Tibial nerve (tissue), 4 donors: ENCODE data around the gene ASPSCR1. TPM values are rescaled to one million over a fixed set of nuclear protein-coding genes. Genes with fewer than 3 reads are reported as not detected.

ENCODE experiments used
- DNase-seq, 2 donors: peaks; one replicate each; pipeline ENCODE4 v3.0.0-alpha.2; 2019; ENCODE audit warnings: low spot score in 2 of 2
- H3K27ac ChIP-seq, 4 donors: fragments of 200-600 bp; sonication (generic) in 3 of 4; one replicate each; pipeline ENCODE4 v1.5.1; 2017 to 2019; ENCODE audit warnings: mild to moderate bottlenecking in 1 of 4
- H3K27me3 ChIP-seq, 2 donors: fragments of 200-600 bp; sonication (generic) in 1 of 2; one replicate each; pipeline versions ENCODE4 v1.5.1 to v1.6.0; 2017 to 2019
- H3K36me3 ChIP-seq, 3 donors: fragments of 200-600 bp; sonication (generic); one replicate each; pipeline ENCODE4 v1.5.1; 2018 to 2019
- H3K4me1 ChIP-seq, 4 donors: fragments of 200-600 bp; sonication (generic) in 3 of 4; one replicate each; pipeline ENCODE4 v1.5.1; 2017 to 2019
- H3K4me3 ChIP-seq, 4 donors: fragments of 200-600 bp; sonication (generic) in 3 of 4; one replicate each; pipeline ENCODE4 v1.5.1; 2017 to 2019; ENCODE audit warnings: mild to moderate bottlenecking in 1 of 4, moderate library complexity in 1 of 4
- H3K9me3 ChIP-seq, 4 donors: fragments of 200-600 bp; sonication (generic) in 3 of 4; one replicate each; pipeline ENCODE4 v1.5.1; 2017 to 2019
- CTCF ChIP-seq, 5 experiments: fragments of 200-600 bp in 3 of 5; fragments of 450-650 bp in 2 of 5; sonication (generic) in 3 of 5; IDR thresholded peaks; one replicate each; pipeline ENCODE4 v1.5.1; 2016 to 2019; ENCODE audit warnings: antibody characterized with exemption in 5 of 5, mild to moderate bottlenecking in 3 of 5, moderate library complexity in 2 of 5
- EP300 ChIP-seq, 2 donors: sonication (generic); formaldehyde crosslinking; IDR thresholded peaks; one replicate each; pipeline ENCODE4 v1.6.1; 2017; ENCODE audit warnings: antibody characterized with exemption in 2 of 2, mild to moderate bottlenecking in 1 of 2
- POLR2A ChIP-seq, 2 donors: fragments of 450-650 bp; IDR thresholded peaks; one replicate each; pipeline ENCODE4 v1.6.1; 2017; ENCODE audit warnings: antibody characterized with exemption in 2 of 2, mild to moderate bottlenecking in 2 of 2, moderate library complexity in 2 of 2
- WGBS, 2 donors: methylation state at CpG; one replicate each; pipeline ENCODE4 v1.1.5; 2018; 5-methylcytosine and 5-hydroxymethylcytosine counted together
- total RNA-seq, 4 donors: library from RNA; depleted of rRNA; stranded (reverse); fragments of >200 nt; gene quantifications; one replicate each; pipeline ENCODE4 v1.1.0, GENCODE V29; 2016

ASPSCR1 gene
- total RNA-seq, 4 donors from 2014 or later: 32.9 to 82.8 (median 55.6) TPM

GRCh38 chr17:81944858-81945257 is 32.6 kb upstream of the ASPSCR1 start:
- Histone ChIP-seq H3K27me3 (peaks cover 0 to 49% of the 10 kb centered on the region in 2 donors), H3K4me3 (no peak overlapping the region), H3K4me1 (peaks cover 0 to 12% (median 0%) of the 10 kb centered on the region in 4 donors), H3K27ac (no peak overlapping the region), H3K36me3 (no peaks in the 10 kb centered on the region), H3K9me3 (no peaks in the 10 kb centered on the region)
- no peak for TF ChIP-seq CTCF (IDR thresholded peaks at IDR 0.05)
- TF ChIP-seq EP300 (IDR thresholded peaks at IDR 0.05): no peak
- no peak for TF ChIP-seq POLR2A (IDR thresholded peaks at IDR 0.05)
- WGBS, 2 donors: 91 to 92% methylated on average over 9 of the region's 9 CpGs
- no peak for DNase-seq

- TF ChIP-seq CTCF (IDR thresholded peaks at IDR 0.05): no peak
- TF ChIP-seq POLR2A (IDR thresholded peaks at IDR 0.05): no peak
- no peak for TF ChIP-seq EP300 (IDR thresholded peaks at IDR 0.05)
- no peak for DNase-seq
- Histone ChIP-seq H3K27ac (no peak within 1 kb of the TSS), H3K4me1 (no peaks in the 10 kb centered on the region), H3K4me3 (no peak within 1 kb of the TSS), H3K36me3 (no peaks in the 10 kb centered on the region), H3K27me3 (peaks cover 0 to 37% of the 10 kb centered on the region in 2 donors), H3K9me3 (no peaks in the 10 kb centered on the region)
- WGBS, 2 donors: 84 to 86% methylated on average over 13 of the region's 13 CpGs
These were observed 30.2 kb upstream of the ASPSCR1 start, which contains the start of gene MYADML2 for GRCh38 chr17:81947189-81947588. Gene MYADML2, minus strand, starts transcription at chr17:81947233. Its CDS starts 5,492 bp downstream, at chr17:81941741.

- no peaks in the 10 kb centered on the region for H3K4me1 ChIP-seq
- H3K9me3 ChIP-seq: no peaks in the 10 kb centered on the region
- peaks cover 0 to 35% of the 10 kb centered on the region in 2 donors for H3K27me3 ChIP-seq
- no peak overlapping the region for H3K27ac ChIP-seq
- no peaks in the 10 kb centered on the region for H3K36me3 ChIP-seq
- TF ChIP-seq POLR2A (IDR thresholded peaks at IDR 0.05) (no peak), EP300 (IDR thresholded peaks at IDR 0.05) (no peak)
- 79 to 84% methylated on average over 16 to 17 of the region's 17 CpGs for whole genome bisulfite sequencing, 2 donors
- no peak for DNase-seq
- H3K4me3 ChIP-seq: no peak overlapping the region
These were observed 28.6 kb upstream of the ASPSCR1 start for GRCh38 chr17:81948635-81949378.

- 84 to 88% methylated on average over 15 of the region's 15 CpGs for WGBS, 2 donors
- H3K36me3 ChIP-seq: no peaks in the 10 kb centered on the region
- H3K4me1 ChIP-seq: no peaks in the 10 kb centered on the region
- no peak for DNase-seq
- peaks cover 0 to 39% of the 10 kb centered on the region in 2 donors for H3K27me3 ChIP-seq
- no peak overlapping the region for H3K27ac ChIP-seq
- H3K9me3 ChIP-seq: no peaks in the 10 kb centered on the region
- H3K4me3 ChIP-seq: no peak overlapping the region
- TF ChIP-seq EP300 (IDR thresholded peaks at IDR 0.05) (no peak), POLR2A (IDR thresholded peaks at IDR 0.05) (no peak), CTCF (IDR thresholded peaks at IDR 0.05) (no peak)
These were observed 26.9 kb upstream of the ASPSCR1 start for GRCh38 chr17:81950501-81950900.

GRCh38 chr17:81951785-81952684 is 25.4 kb upstream of the ASPSCR1 start:
- whole genome bisulfite sequencing, 2 donors: 43 to 47% methylated on average over 12 to 13 of the region's 13 CpGs
- no peaks in the 10 kb centered on the region for H3K9me3 ChIP-seq
- H3K4me1 ChIP-seq: no peaks in the 10 kb centered on the region
- H3K27ac ChIP-seq: no peak overlapping the region
- no peak for DNase-seq
- no peak overlapping the region for H3K4me3 ChIP-seq
- TF ChIP-seq POLR2A (IDR thresholded peaks at IDR 0.05) (no peak), CTCF (IDR thresholded peaks at IDR 0.05) (no peak), EP300 (IDR thresholded peaks at IDR 0.05) (no peak)
- H3K27me3 ChIP-seq: peaks cover 0 to 49% of the 10 kb centered on the region in 2 donors
- H3K36me3 ChIP-seq: no peaks in the 10 kb centered on the region
